Panc1 (cell line): Measurements from ENCODE around the gene SMC5. TPM values are rescaled to one million over a fixed set of nuclear protein-coding genes. Genes with fewer than 3 reads are reported as not detected.

Source experiments
- ATAC-seq: fragments of 200-7000 bp; cut with Tn5 transposase; 2 replicates; pipeline ENCODE4 v1.9.1; 2020; ENCODE audit warnings: mild to moderate bottlenecking, moderate library complexity
- BruUV-seq: library from RNA; stranded (reverse); fragments of 400-500 nt; replicated peaks from 2 replicates; lab custom pipeline; 2021; lab: Mats Ljungman, UMichigan
- CTCF ChIA-PET: fragments of 300-600 bp; sonication (Branson Sonifier 250); formaldehyde crosslinking; loops from one replicate; lab custom pipeline; 2022; ENCODE audit warnings: antibody characterized with exemption; lab: Charles Lee
- POLR2A ChIA-PET: fragments of 300-600 bp; sonication (Branson Sonifier 250); formaldehyde crosslinking; loops from one replicate; lab custom pipeline; 2022; ENCODE audit warnings: antibody characterized with exemption; lab: Charles Lee
- DNase-seq: peaks from one replicate; pipeline ENCODE4 v3.0.0-alpha.2; 2010; ENCODE audit warnings: low read depth, low spot score
- H3K27ac ChIP-seq: 2 replicates; pipeline ENCODE4 v1.5.1; 2011; ENCODE audit warnings: mild to moderate bottlenecking, low read length, inconsistent platforms
- H3K27me3 ChIP-seq: fragments of 200-500 bp; sonication (Bioruptor generic); 2 replicates; pipeline ENCODE4 v1.6.0; 2014; ENCODE audit warnings: low read length, inconsistent platforms; ENCODE audit not compliant: control insufficient read depth, insufficient read depth
- H3K36me3 ChIP-seq: fragments of 200-500 bp; sonication (Bioruptor generic); 2 replicates; pipeline ENCODE4 v1.5.1; 2014; ENCODE audit warnings: inconsistent platforms, mild to moderate bottlenecking, low read length, moderate library complexity; ENCODE audit not compliant: control insufficient read depth, insufficient read depth
- H3K4me1 ChIP-seq: 2 replicates; pipeline ENCODE4 v1.5.1; 2011; ENCODE audit warnings: inconsistent platforms, mild to moderate bottlenecking, low read length, moderate library complexity; ENCODE audit not compliant: control insufficient read depth, insufficient read depth
- H3K4me3 ChIP-seq, 2 experiments: 2 replicates each; pipeline ENCODE4 v1.5.1; 2011 to 2012; ENCODE audit warnings: low read depth in 2 of 2, low read length in 2 of 2, mild to moderate bottlenecking in 2 of 2, inconsistent platforms in 1 of 2, moderate library complexity in 1 of 2
- H3K9me3 ChIP-seq: fragments of 200-500 bp; sonication (Bioruptor generic); 2 replicates; pipeline ENCODE4 v1.5.1; 2014; ENCODE audit warnings: low read depth, mild to moderate bottlenecking, inconsistent platforms, low read length, moderate library complexity; ENCODE audit not compliant: control insufficient read depth, insufficient read depth
- CTCF ChIP-seq: fragments of 450-650 bp; IDR thresholded peaks from 2 replicates; pipeline ENCODE4 v1.5.1; 2017; ENCODE audit warnings: mild to moderate bottlenecking
- POLR2AphosphoS5 ChIP-seq: IDR thresholded peaks from 2 replicates; pipeline ENCODE4 v1.6.1; 2012; ENCODE audit warnings: mild to moderate bottlenecking, low read depth, low read length, moderate library complexity
- REST ChIP-seq, 2 experiments: IDR thresholded peaks; 2 replicates each; pipeline ENCODE4 v1.6.1; 2011 to 2012; ENCODE audit warnings: low read depth in 2 of 2, control low read depth in 1 of 2, low read length in 1 of 2, mild to moderate bottlenecking in 1 of 2, moderate library complexity in 1 of 2; ENCODE audit not compliant: insufficient read depth in 1 of 2
- SIN3A ChIP-seq: IDR thresholded peaks from 2 replicates; pipeline ENCODE4 v1.6.1; 2012; ENCODE audit warnings: low read depth, mild to moderate bottlenecking, low read length, moderate library complexity, borderline replicate concordance; ENCODE audit not compliant: insufficient read depth
- TCF7L2 ChIP-seq: IDR thresholded peaks from 2 replicates; pipeline ENCODE4 v1.6.1; 2011; ENCODE audit warnings: mild to moderate bottlenecking, low read depth, low read length, inconsistent platforms
- in situ Hi-C: cut with HindIII; loops from 2 replicates; pipeline ENCODE4 v1.10.0; 2016; ENCODE audit warnings: low sequenced_read_pairs, low pct_unique_long_range_greater_than_20kb
- intact Hi-C: fragments of 100-400 bp; cut with micrococcal nuclease; formaldehyde crosslinking; loops from one replicate; pipeline ENCODE4 v1.10.0; 2022; ENCODE audit not compliant: unreplicated experiment
- total RNA-seq: library from RNA; stranded (reverse); gene quantifications from one replicate; pipeline ENCODE4 v1.2.1, GENCODE V29; 2021; ENCODE audit not compliant: unreplicated experiment

Gene SMC5
- total RNA-seq, 1 experiment from 2014 or later, result 12.9 TPM

GRCh38 chr9:70218767-70219166 is 40.0 kb upstream of the SMC5 start:
- ATAC-seq (no peak), DNase-seq (no peak)
- TF ChIP-seq CTCF (no peak), REST (IDR thresholded peaks at IDR 0.05; ENCODE audit: insufficient read depth in 1 of 2, low read depth in 2 of 2, low read length in 1 of 2) (no peak), SIN3A (no peak), TCF7L2 (no peak), POLR2AphosphoS5 (no peak)
- Histone ChIP-seq H3K27me3 (no peaks in the 10 kb centered on the region), H3K4me1 (no peaks in the 10 kb centered on the region), H3K27ac (no peak overlapping the region), H3K36me3 (no peaks in the 10 kb centered on the region), H3K9me3 (no peaks in the 10 kb centered on the region), H3K4me3 (no peak overlapping the region)
- POLR2A ChIA-PET, result no interaction called here
- CTCF ChIA-PET, result no interaction called here
- BruUV-seq, result no TSS peak
- in situ Hi-C loops (no loop called here), intact Hi-C loops (no loop called here)

- intact Hi-C loops, result no loop called here
- Histone ChIP-seq H3K4me3 (no peak overlapping the region), H3K27me3 (no peaks in the 10 kb centered on the region), H3K36me3 (no peaks in the 10 kb centered on the region), H3K9me3 (no peaks in the 10 kb centered on the region), H3K4me1 (no peaks in the 10 kb centered on the region), H3K27ac (no peak overlapping the region)
- no peak for ATAC-seq
- no peak for DNase-seq
- ChIA-PET POLR2A (no interaction called here), CTCF (no interaction called here)
- TF ChIP-seq SIN3A (no peak), REST (IDR thresholded peaks at IDR 0.05; ENCODE audit: insufficient read depth in 1 of 2, low read depth in 2 of 2, low read length in 1 of 2) (no peak), CTCF (no peak), POLR2AphosphoS5 (no peak), TCF7L2 (no peak)
- BruUV-seq, result no TSS peak
- in situ Hi-C loops, result no loop called here
These were observed 38.6 kb upstream of the SMC5 start for GRCh38 chr9:70220216-70220615.
